Stimulated activated CD4-positive, alpha-beta T cell treated with anti-CD3 and anti-CD28 coated beads, Interleukin-2, amount 100 ng/mL, for 48 hours (primary cell): ENCODE measurements around the gene PCNX4.

Source experiments
- DNase-seq, 2 donors: peaks; one replicate each; pipeline ENCODE4 v3.0.0-alpha.2; 2020

The PCNX4 gene

DNA sequence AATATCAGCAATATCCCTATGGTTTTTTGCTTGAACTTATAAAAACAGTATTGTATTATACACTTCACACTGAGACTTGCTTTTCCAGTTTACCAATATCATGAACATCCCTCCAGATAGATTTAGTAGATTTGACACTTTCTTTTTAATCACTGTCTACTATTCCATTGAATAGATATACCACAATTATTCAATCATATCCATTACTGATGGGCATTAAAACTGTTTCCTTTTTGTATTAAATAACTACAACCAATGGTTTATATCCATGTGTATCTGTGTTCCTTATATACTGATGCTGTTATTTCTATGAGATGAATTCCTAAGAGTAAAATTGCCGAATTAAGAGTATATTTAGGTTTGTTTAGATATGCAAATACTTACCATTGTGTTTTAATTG, 86.4 kb downstream of the PCNX4 start:
- DNase-seq = no peak

DNA sequence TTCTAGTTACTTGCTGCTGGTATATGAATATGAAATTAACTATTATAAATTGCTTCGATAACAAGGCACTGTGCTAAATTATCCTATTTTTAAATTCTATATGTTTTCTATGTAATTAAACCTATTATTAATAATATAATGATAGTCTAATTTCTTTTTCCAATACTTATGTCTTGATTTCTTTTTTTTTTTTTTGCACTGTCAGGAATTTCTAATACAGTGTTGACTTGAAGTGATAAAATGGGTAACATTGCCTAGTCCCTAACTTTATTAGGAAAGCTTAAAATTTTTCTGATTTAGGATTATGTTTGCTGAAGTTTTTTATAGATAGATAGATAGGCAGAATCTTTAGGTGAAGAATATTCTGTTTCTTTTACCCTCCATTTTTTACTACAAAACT, 87.1 kb downstream of the PCNX4 start:
- DNase-seq = no peak

DNA sequence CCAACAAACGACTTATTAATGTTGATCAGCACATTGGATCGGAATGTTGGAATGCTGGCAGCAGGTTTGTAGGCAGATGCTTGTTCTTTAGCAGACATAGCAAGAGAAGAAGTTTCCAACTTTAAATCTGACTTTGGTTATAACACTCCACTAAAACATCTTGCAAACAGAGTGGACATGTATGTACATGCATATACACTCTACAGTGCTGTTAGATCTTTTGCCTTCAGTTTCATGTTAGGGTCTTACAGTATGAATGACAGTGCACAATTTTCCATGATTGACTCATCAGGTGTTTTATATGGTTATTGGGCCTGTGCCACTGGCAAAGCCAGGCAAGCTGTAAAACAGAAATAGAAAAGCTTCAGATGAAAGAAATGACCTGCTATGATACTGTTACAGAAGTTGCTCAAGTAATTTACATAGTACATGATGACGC, 87.7 kb downstream of the PCNX4 start:
- DNase-seq = no peak

DNA sequence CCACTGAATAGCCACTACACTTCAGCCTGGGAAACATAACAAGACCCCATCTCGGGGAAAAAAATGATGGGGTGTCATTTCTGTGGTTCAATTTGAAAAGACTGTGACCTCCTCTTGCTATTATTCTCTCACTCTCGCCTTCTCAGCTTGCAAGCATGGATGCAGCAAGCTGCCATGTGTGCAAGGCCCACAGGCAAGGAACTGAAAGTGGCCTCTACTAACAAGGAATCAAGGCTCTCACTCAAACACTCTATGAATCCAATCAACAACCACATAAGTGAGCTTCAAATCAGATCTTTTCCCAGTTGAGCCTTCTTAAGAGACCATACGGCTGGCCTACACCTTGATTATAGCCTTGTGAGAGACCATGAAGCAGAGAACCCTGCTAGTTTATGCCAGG, 91.4 kb downstream of the PCNX4 start:
- no peak for DNase-seq

- no peak for DNase-seq
Observed at GRCh38 chr14:60183741-60184140, 92.0 kb downstream of the PCNX4 start.

GRCh38 chr14:60184146-60184904, 92.6 kb downstream of the PCNX4 start:
- DNase-seq = no peak

DNA sequence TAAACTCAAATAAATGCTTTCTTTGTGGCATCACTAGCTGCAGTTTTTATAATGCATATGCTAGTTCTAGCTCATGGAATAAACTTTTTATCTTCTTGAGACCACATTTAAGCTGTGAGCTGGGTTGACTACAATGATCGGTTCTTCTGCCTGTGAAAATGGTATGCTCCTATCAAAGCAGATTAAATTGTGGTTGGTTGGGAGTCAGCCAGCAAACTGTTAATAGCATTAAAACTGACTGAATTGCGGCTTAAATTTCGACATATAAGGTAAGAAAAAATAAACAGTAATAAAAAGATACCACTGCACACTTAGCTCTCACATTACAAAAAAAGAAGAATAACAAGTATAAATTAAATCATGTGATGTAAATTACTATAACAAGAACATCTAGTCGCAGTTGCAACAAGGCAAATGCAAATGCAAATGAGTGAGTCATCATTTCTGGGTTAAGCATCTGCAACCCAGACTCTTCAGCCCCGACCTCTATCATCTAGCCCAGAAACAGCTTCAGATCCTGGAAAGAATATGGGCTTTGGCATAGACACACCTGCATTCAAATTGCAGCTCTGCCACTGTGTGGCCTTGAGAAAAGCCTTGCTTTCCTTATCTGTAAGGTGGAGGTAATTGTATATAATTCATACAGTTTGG, 93.3 kb downstream of the PCNX4 start:
- DNase-seq = no peak

GRCh38 chr14:60188115-60188514, 96.4 kb downstream of the PCNX4 start:
- DNase-seq = no peak

- no peak for DNase-seq
Observed at GRCh38 chr14:60188696-60189095, 97.0 kb downstream of the PCNX4 start.

GRCh38 chr14:60189923-60190840, 98.5 kb downstream of the PCNX4 start:
- no peak for DNase-seq

DNA sequence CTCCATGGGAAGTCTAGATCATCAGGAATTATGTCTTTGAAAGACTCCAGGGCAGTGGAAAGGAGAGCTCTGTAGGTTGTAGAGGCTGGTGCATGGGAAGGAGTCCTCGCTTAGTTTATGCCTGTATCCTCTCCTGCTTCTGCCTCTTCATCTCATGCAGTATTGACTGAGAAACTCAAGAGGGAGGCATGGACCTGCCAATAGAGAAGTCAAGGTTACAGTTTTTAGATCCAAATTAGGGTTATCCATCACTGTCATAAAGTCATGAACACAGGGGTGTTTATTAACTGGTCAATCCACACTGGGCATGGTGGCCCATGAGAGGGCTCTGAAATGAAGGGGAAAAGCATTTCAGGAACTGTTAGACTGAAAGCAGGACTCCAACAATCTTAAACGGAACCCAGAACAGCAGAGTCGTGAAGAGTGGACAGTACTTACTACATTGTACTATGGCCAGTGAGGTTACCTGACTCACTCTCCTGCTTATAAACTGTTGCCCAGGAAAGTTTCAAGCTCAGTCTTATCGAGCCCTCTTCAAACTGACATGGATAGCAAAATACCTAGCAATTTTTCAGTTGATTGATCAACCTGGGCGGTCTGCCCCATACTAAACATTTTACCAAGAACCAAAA, 103.6 kb downstream of the PCNX4 start:
- DNase-seq = no peak

DNA sequence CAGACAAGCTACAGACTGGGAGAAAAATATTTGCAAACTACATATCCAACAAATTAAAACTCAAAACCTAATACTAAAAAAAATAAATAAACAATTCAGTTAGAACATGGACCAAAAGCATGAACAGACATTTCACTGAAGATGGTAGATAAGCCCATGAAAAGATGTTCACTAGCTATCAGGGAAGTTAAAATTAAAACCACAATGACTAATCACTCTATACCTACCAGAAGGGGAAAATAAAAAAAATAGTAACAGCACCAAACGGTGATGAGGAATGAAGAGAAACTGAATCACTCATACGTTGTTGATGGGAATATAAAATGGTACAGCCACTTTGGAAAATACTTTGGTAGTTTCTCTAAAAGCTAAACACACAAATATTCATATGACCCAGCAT, 104.6 kb downstream of the PCNX4 start:
- DNase-seq = no peak

- DNase-seq = no peak
Observed at GRCh38 chr14:60197629-60198303, 106.0 kb downstream of the PCNX4 start.

DNA sequence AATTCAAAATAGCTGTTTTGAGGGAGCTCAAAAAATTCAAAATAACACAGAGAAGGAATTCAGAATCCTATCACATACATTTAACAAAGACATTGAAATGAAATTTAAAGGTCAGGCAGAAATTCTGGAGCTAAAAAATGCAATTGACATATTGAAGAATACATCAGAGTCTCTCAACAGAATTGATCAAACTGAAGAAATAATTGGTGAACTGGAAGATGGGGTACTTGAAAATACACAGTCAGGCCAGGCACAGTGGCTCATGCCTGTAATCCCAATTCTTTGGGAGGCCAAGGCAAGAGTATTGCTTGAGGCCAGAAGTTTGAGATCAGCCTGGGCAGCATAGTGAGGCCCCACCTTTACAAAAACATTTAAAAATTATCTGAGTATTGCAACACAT, 107.6 kb downstream of the PCNX4 start:
- no peak for DNase-seq

DNA sequence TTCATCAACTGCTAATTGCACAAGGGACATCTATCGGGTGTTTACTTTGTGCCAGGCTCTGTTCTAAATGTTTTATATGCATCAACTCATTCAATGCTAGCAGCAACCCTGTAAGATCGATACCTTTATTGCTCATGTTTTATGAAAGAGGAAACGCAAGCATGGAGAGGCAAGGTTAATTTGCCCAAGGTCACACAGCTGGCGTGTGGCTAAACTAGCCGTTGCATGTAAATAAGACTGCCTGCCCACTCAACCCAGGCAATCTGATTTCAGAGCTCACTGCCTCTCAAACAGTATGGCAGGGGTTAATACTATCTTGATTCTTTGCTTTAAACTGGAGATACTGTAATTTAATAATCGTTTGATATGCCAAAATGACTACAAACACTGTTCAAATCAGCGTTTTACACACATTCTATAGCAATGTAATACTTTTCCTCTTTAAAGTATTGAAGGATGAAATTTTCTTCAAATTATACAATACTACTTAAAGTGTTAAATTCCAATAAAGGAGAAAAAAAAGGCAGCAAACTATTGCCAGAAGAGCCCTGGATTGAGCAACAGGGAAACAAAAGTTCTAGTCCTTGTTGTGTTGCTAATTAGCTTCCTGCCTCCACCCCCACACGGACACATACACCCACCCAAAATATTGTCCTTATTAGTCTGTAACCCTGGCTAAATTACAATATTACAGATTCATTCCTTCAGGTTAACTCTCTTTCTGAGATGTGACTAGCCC, 112.5 kb downstream of the PCNX4 start:
- DNase-seq = no peak

DNA sequence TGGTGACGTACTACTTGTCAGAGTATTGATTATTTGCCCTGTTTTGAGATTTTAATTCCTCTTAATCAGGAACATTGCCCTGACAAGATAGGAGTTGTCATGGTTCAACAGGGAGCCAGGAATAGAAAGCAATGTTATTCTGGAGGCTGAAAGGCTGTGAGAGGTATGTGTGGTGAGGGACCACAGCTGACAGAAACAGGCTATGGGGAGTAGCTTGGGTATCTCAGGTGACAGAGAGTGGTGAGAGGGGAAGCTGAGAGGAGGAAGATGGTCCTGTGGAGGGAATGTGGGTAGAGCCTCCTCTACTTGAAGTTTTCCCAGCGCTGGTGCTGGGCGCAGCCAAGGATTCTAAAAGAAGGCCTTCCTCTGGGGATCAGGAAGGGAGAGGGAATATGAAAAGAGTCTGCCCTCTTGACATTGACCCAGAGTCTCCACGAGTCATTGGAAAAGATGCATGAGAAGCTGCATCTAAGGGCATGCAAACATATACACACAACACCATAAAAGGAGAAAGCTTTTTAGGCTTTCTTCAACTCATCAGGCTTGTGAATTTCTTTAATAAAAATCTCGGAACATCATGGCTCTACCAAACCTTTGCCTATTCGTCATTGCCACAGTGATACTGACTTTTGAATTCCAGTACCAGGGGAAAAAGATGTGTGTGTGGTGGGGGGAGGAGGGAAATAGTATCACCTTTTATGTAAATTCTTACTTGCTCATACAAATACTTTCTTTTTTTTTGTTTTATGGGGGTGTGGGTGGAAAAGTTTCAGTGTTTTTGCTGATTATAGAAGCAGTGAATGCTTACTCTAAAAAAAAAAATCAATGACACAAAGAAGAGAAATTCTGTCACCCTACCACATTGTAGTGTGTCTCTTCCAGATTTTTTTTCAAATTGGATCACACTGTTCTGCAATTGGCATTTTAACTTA, 113.4 kb downstream of the PCNX4 start:
- DNase-seq = no peak

DNA sequence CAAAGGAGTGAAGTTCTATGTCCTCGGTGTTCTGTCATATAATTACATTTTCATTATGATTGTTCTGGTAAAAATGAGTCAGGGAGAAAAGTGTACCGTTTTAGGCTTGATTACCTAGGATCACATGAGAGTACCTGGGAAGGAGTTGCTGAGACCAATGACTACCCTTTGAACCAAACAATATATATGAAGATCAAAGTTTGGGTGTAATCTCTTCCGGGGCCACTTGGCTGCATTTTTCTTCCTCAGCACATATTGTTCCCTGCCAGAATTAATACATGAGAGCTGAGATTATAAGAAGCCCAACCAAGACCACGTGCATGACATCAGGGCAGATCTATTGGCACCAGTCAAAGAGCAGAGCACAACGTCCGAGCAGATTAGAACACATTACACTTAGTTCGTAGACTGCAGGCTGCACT, 114.5 kb downstream of the PCNX4 start:
- no peak for DNase-seq

- DNase-seq = no peak
Observed at GRCh38 chr14:60206837-60207533, 115.3 kb downstream of the PCNX4 start.

GRCh38 chr14:60210703-60211102, 119.0 kb downstream of the PCNX4 start:
- DNase-seq = no peak

- DNase-seq = no peak
Observed at GRCh38 chr14:60211153-60211552, 119.4 kb downstream of the PCNX4 start.
